ENCODE measurements around the gene RASGRF2.

DNA sequence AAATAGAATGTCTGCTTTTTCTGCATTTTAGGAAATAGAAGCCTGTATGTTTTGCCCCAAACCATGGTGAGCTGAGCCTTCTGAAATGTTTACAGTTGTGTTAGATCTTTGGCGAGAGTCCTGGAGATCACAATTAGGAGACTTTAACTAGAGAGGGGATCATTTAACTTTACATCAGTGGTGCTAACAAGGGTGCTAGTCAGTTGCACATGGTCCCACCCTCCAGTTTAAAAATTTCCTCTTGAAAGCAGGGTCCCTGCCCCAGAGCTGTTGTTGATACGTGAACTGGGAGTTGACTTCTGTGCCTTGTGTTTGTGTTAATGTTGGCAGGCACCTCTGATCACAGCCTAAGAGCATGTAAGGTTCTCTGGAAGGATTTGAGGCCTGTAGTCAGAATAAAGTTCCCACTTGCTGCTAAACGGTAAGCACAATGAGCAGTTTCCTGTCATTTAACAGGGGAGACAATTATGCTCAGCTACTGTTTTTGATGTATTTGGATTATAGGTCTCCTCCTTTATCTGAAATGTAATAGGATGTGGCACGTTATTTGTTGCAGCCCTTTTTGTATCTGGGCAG, 43.7 kb downstream of the RASGRF2 start:
- TF ChIP-seq, protein P1, sequence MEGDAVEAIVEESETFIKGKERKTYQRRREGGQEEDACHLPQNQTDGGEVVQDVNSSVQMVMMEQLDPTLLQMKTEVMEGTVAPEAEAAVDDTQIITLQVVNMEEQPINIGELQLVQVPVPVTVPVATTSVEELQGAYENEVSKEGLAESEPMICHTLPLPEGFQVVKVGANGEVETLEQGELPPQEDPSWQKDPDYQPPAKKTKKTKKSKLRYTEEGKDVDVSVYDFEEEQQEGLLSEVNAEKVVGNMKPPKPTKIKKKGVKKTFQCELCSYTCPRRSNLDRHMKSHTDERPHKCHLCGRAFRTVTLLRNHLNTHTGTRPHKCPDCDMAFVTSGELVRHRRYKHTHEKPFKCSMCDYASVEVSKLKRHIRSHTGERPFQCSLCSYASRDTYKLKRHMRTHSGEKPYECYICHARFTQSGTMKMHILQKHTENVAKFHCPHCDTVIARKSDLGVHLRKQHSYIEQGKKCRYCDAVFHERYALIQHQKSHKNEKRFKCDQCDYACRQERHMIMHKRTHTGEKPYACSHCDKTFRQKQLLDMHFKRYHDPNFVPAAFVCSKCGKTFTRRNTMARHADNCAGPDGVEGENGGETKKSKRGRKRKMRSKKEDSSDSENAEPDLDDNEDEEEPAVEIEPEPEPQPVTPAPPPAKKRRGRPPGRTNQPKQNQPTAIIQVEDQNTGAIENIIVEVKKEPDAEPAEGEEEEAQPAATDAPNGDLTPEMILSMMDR (conservative IDR thresholded peaks at IDR 0.05) = no peak
- no peak for TF ChIP-seq EZH2 (IDR thresholded peaks at IDR 0.05; ENCODE audit: low read depth)
